ENCODE results near the gene PNLIPRP3.

- TF ChIP-seq CTCF (IDR thresholded peaks at IDR 0.05), result no peak
- TF ChIP-seq POLR2A (IDR thresholded peaks at IDR 0.05), result no peak
Observed at GRCh38 chr10:116489460-116489859, 61.8 kb downstream of the PNLIPRP3 start.
